HEK293 (cell line): ENCODE data around the gene CXCL17.
A peak's percentile ranks its signal among the peaks of the same experiment; 100 is the strongest.

Experiments used
- BCL11A ChIP-seq: fragments of 450-650 bp; formaldehyde crosslinking; IDR thresholded peaks from 2 replicates; pipeline ENCODE4 v1.5.1; 2016; ENCODE audit warnings: low read depth, missing biosample characterization, missing genetic modification characterization
- BCL11B ChIP-seq: fragments of 450-650 bp; formaldehyde crosslinking; IDR thresholded peaks from 2 replicates; pipeline ENCODE4 v1.5.1; 2016; ENCODE audit warnings: low read depth, missing biosample characterization, missing genetic modification characterization
- GLIS1 ChIP-seq: fragments of 450-650 bp; formaldehyde crosslinking; IDR thresholded peaks from 2 replicates; pipeline ENCODE4 v1.5.1; 2016; ENCODE audit warnings: missing biosample characterization, missing genetic modification characterization
- GLIS2 ChIP-seq: fragments of 450-650 bp; formaldehyde crosslinking; IDR thresholded peaks from 2 replicates; pipeline ENCODE4 v1.5.1; 2016; ENCODE audit warnings: missing biosample characterization, missing genetic modification characterization
- IKZF3 ChIP-seq: fragments of 450-650 bp; IDR thresholded peaks from 2 replicates; pipeline ENCODE4 v1.5.0; 2018; ENCODE audit warnings: missing biosample characterization, mild to moderate bottlenecking, missing genetic modification characterization, moderate library complexity
- INSM2 ChIP-seq: fragments of 450-650 bp; formaldehyde crosslinking; IDR thresholded peaks from 2 replicates; pipeline ENCODE4 v1.5.1; 2016; ENCODE audit warnings: missing biosample characterization, missing genetic modification characterization
- KLF9 ChIP-seq: fragments of 450-650 bp; formaldehyde crosslinking; IDR thresholded peaks from 2 replicates; pipeline ENCODE4 v1.5.1; 2016; ENCODE audit warnings: missing biosample characterization, missing genetic modification characterization, low read depth
- PRDM1 ChIP-seq: fragments of 450-650 bp; formaldehyde crosslinking; IDR thresholded peaks from 2 replicates; pipeline ENCODE4; 2016; ENCODE audit warnings: missing biosample characterization, missing genetic modification characterization
- PRDM4 ChIP-seq: fragments of 450-650 bp; formaldehyde crosslinking; IDR thresholded peaks from 2 replicates; pipeline ENCODE4 v1.5.1; 2017; ENCODE audit warnings: missing biosample characterization, missing genetic modification characterization
- SCRT1 ChIP-seq: fragments of 450-650 bp; formaldehyde crosslinking; IDR thresholded peaks from 2 replicates; pipeline ENCODE4 v1.5.1; 2016; ENCODE audit warnings: missing biosample characterization, missing genetic modification characterization, borderline replicate concordance
- SP7 ChIP-seq: fragments of 450-650 bp; formaldehyde crosslinking; IDR thresholded peaks from 2 replicates; pipeline ENCODE4 v1.5.1; 2016; ENCODE audit warnings: missing biosample characterization, missing genetic modification characterization
- TCF7L2 ChIP-seq: IDR thresholded peaks from 2 replicates; pipeline ENCODE4 v1.6.1; 2011; ENCODE audit warnings: low read depth, mild to moderate bottlenecking, inconsistent platforms, low read length, moderate library complexity, borderline replicate concordance
- TSHZ1 ChIP-seq: fragments of 450-650 bp; formaldehyde crosslinking; IDR thresholded peaks from 2 replicates; pipeline ENCODE4 v1.5.1; 2016; ENCODE audit warnings: missing biosample characterization, missing genetic modification characterization, borderline replicate concordance
- ZBTB10 ChIP-seq: fragments of 450-650 bp; formaldehyde crosslinking; IDR thresholded peaks from 2 replicates; pipeline ENCODE4 v1.5.1; 2016; ENCODE audit warnings: missing biosample characterization, missing genetic modification characterization
- ZFHX2 ChIP-seq: fragments of 450-650 bp; formaldehyde crosslinking; conservative IDR thresholded peaks from 2 replicates; pipeline ENCODE4 v1.5.1; 2016; ENCODE audit warnings: missing biosample characterization, missing genetic modification characterization
- ZFP3 ChIP-seq: fragments of 450-650 bp; formaldehyde crosslinking; IDR thresholded peaks from 2 replicates; pipeline ENCODE4 v1.5.1; 2016; ENCODE audit warnings: low read depth, missing biosample characterization, missing genetic modification characterization
- ZFP69B ChIP-seq: fragments of 450-650 bp; formaldehyde crosslinking; IDR thresholded peaks from 2 replicates; pipeline ENCODE4 v1.5.1; 2016; ENCODE audit warnings: missing biosample characterization, missing genetic modification characterization
- ZNF239 ChIP-seq: fragments of 450-650 bp; formaldehyde crosslinking; IDR thresholded peaks from 2 replicates; pipeline ENCODE4 v1.5.1; 2016; ENCODE audit warnings: missing biosample characterization, missing genetic modification characterization
- ZNF335 ChIP-seq: fragments of 450-650 bp; formaldehyde crosslinking; conservative IDR thresholded peaks from 2 replicates; pipeline ENCODE4 v1.5.1; 2016; ENCODE audit warnings: missing biosample characterization, missing genetic modification characterization
- ZNF391 ChIP-seq: fragments of 450-650 bp; formaldehyde crosslinking; IDR thresholded peaks from 2 replicates; pipeline ENCODE4 v1.5.1; 2016; ENCODE audit warnings: low read depth, missing biosample characterization, missing genetic modification characterization, borderline replicate concordance
- ZNF404 ChIP-seq: fragments of 450-650 bp; formaldehyde crosslinking; IDR thresholded peaks from 2 replicates; pipeline ENCODE4 v1.5.1; 2017; ENCODE audit warnings: missing biosample characterization, missing genetic modification characterization
- ZNF48 ChIP-seq: fragments of 450-650 bp; formaldehyde crosslinking; IDR thresholded peaks from 2 replicates; pipeline ENCODE4 v1.5.1; 2016; ENCODE audit warnings: missing biosample characterization, missing genetic modification characterization
- ZNF510 ChIP-seq: fragments of 450-650 bp; formaldehyde crosslinking; IDR thresholded peaks from 2 replicates; pipeline ENCODE4 v1.5.1; 2018; ENCODE audit warnings: mild to moderate bottlenecking, missing genetic modification characterization, missing biosample characterization; ENCODE audit not compliant: insufficient replicate concordance
- ZNF514 ChIP-seq: fragments of 450-650 bp; formaldehyde crosslinking; IDR thresholded peaks from 2 replicates; pipeline ENCODE4 v1.5.1; 2016; ENCODE audit warnings: missing biosample characterization, missing genetic modification characterization
- ZNF561 ChIP-seq: fragments of 450-650 bp; IDR thresholded peaks from 2 replicates; pipeline ENCODE4 v1.5.1; 2018; ENCODE audit warnings: missing biosample characterization, missing genetic modification characterization, borderline replicate concordance
- ZNF623 ChIP-seq: fragments of 450-650 bp; formaldehyde crosslinking; IDR thresholded peaks from 2 replicates; pipeline ENCODE4 v1.5.1; 2016; ENCODE audit warnings: missing biosample characterization, missing genetic modification characterization
- ZNF664 ChIP-seq: fragments of 450-650 bp; formaldehyde crosslinking; IDR thresholded peaks from 2 replicates; pipeline ENCODE4 v1.5.1; 2016; ENCODE audit warnings: missing biosample characterization, missing genetic modification characterization
- ZNF701 ChIP-seq: fragments of 450-650 bp; formaldehyde crosslinking; IDR thresholded peaks from 2 replicates; pipeline ENCODE4 v1.5.1; 2016; ENCODE audit warnings: missing biosample characterization, missing genetic modification characterization
- ZNF791 ChIP-seq: fragments of 450-650 bp; formaldehyde crosslinking; IDR thresholded peaks from 2 replicates; pipeline ENCODE4 v1.5.1; 2016; ENCODE audit warnings: missing biosample characterization, missing genetic modification characterization
- ZXDB ChIP-seq: fragments of 450-650 bp; formaldehyde crosslinking; IDR thresholded peaks from 2 replicates; pipeline ENCODE4 v1.5.1; 2016; ENCODE audit warnings: missing biosample characterization, missing genetic modification characterization

CXCL17 gene

GRCh38 chr19:42396381-42397262 is 46.1 kb downstream of the CXCL17 start (continued):
- TF ChIP-seq KLF9 (tag by site-specific recombination), result peak; percentile 61; the same call in 1 of the 2 replicates
- no peak for TF ChIP-seq ZFP3
- peak; percentile 85 for TF ChIP-seq IKZF3
- peak; percentile 76 for TF ChIP-seq ZNF561 (tag by site-specific recombination)
- TF ChIP-seq PRDM4 (tag by site-specific recombination), result peak; percentile 63; the same call in 1 of the 2 replicates
- peak; percentile 16; the same call in 1 of the 2 replicates for TF ChIP-seq INSM2 (tag by site-specific recombination)
- TF ChIP-seq PRDM1, result no peak
- peak; percentile 66 for TF ChIP-seq ZFP69B (tag by site-specific recombination)
- peak; percentile 83; the same call in 1 of the 2 replicates for TF ChIP-seq BCL11A (tag by site-specific recombination)
- TF ChIP-seq TCF7L2, result no peak
- TF ChIP-seq ZNF701 (tag by site-specific recombination), result no peak
- TF ChIP-seq ZNF623, result 0 out of 2 replicates have a peak, but pooled peaks have one; percentile 21
- peak; percentile 68 for TF ChIP-seq GLIS1
- peak; percentile 55; the same call in 1 of the 2 replicates for TF ChIP-seq BCL11B (tag by site-specific recombination)
- TF ChIP-seq ZNF514 (tag by site-specific recombination), result no peak
- no peak for TF ChIP-seq TSHZ1 (tag by site-specific recombination)
- TF ChIP-seq ZNF791, result 0 out of 2 replicates have a peak, but pooled peaks have one; percentile 8
- peak; percentile 86 for TF ChIP-seq GLIS2
- TF ChIP-seq ZNF48, result no peak
- TF ChIP-seq ZBTB10 (tag by site-specific recombination), result peak; percentile 81; the same call in 1 of the 2 replicates
- TF ChIP-seq ZXDB (tag by site-specific recombination), result peak; percentile 72
- TF ChIP-seq SP7, result peak; percentile 91
- 0 out of 2 replicates have a peak, but pooled peaks have one; percentile 17 for TF ChIP-seq ZNF664 (tag by site-specific recombination)
- TF ChIP-seq SCRT1 (tag by site-specific recombination), result no peak
- TF ChIP-seq ZNF239 (tag by site-specific recombination), result no peak; the same call in 1 of the 2 replicates
- no peak for TF ChIP-seq ZNF404 (tag by site-specific recombination)
- TF ChIP-seq ZNF335 (tag by site-specific recombination), result peak; percentile 80
- peak; percentile 47 for TF ChIP-seq ZFHX2 (tag by site-specific recombination)
- TF ChIP-seq ZNF391 (tag by site-specific recombination), result peak; percentile 87; the same call in 1 of the 2 replicates
- TF ChIP-seq ZNF510 (tag by site-specific recombination), result no peak
